GM19193 (cell line): ENCODE results near the gene PAQR6.

ENCODE experiments used
- POLR2A ChIP-seq: IDR thresholded peaks from 4 replicates; pipeline ENCODE4 v1.6.1; 2011; ENCODE audit not compliant: insufficient read depth, insufficient read length; ENCODE audit errors: extremely low read depth

The PAQR6 gene

DNA sequence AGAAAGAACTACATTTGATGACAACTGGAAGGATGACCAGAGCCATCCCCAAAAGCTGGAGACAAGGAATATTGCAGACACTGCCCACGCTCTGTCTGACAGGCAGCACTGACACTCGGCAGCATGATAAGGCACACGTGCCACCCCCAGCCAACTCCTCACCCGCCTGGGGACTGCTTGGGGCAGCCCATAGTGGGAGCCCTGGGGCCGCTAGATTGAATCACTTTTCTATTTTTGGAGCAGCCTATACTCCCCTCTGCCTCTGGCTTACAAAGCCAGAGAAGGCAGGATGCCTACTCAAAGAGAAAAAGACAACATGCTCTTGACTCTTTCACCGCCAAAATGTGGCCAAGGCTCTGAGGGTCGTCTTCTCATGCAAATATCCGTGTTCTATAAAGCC is 33.4 kb upstream of the PAQR6 start:
- TF ChIP-seq POLR2A, result no peak

DNA sequence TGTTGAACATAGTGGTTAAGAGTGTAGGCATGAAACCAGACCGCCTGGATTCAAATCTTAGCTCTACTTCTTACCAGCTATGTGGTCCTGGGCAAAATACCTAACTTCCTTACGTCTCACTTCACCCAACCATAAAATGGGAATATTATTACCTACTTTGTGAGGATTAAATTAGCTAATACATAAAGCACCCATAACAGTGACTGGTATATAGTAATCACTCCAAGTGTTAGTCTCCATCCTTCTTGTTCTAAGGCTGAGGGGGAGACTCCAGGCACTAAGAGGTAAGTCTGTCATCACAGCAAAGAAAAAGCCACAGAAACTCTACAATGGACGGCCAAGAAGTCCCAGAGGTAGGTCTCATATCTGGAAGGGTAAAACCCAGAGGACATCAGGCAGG is 32.0 kb upstream of the PAQR6 start:
- no peak for TF ChIP-seq POLR2A

DNA sequence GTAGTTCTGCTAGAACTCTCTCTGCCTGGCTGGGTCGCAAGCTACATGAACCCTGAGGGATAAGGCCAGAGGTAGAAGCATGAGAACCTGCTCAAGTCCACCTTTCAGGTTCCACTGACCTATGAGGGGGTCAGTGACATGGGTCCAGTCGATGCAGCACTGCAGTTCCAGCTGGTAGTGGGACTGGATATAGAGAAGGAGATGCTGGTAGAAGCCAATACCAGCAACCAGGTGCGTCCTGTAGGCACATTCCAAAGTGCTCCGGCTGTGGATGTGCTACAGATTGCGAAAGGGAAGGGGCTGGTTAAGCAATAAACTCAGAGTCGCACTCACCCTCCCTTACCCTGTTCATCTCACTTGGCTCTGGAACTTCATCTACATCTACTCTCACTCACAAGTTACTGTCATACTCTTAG is 29.1 kb upstream of the PAQR6 start:
- no peak for TF ChIP-seq POLR2A

DNA sequence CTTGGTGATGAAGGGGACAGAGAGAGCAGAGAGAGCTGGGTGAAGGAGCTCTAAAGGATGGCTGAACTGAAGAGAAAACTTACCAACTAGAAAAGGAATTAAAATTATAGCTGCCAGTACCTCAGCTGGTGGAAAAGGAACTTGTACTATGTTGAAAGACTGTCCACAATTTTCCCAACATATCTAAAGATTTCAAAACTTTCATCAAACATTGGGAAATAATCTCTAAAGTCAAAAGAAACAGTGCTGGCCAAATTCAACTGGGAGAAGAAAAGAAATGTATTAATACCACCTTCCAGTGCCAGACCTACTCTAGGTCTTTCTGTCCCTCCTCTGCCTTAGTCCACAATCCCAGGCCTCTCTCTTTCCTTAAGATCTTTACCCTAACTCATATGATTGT is 28.7 kb upstream of the PAQR6 start:
- no peak for TF ChIP-seq POLR2A

DNA sequence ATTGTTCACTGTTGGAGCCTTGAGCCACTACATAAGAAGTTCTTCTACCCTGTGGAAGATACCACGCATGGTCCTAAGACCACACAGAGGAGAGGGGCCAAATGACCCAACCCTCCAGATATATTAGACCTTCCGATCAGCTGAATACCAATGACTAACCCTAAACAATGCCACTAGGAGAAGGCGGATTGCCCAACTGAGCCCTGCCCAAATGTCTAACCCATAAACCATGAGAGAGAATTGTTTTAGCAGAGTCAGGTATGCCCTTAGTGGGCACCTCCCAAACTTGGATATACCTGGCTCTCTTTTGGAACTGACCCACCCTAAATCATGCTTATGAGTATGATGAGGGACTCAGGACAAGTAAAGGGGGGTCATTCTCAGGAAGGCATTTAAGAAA is 22.5 kb upstream of the PAQR6 start:
- TF ChIP-seq POLR2A, result no peak

DNA sequence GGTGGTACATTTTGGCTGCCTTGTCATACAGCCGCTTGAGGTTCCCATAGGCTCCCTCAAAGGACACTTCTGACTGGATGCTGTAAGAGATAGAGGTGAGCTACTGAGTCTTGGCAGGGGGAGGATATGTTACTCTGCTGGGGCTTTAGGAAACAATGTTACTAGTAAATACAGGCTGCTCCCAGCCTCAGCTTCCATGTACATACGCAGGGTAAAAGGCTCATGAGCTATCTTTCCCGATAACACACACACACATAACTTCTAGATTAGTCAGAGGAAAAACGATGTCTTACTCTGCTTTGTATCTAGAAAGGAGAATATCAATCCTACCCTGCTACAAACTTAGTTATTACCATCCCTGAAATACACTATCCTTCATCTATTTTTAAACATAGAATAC is 20.5 kb upstream of the PAQR6 start:
- TF ChIP-seq POLR2A, result no peak

DNA sequence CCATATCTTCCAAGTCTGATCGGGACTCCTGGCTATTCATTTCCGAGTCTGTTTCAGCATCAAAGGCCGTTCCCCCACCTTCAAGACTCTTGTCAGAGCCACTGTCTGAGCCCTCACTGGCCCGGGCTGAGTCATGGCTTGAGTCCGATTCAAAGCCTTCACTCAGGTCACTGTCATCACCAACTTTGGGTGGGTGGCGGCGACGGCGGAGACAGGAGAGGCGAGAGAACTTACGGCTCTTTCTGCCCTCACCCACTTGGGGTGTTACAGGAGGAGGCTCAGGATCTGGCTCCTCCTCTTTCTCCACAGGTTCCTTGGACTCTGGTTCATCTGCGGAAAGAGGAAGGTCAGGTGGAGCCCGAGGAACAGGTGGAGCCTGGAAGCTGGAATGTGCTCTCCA is 18.2 kb upstream of the PAQR6 start:
- no peak for TF ChIP-seq POLR2A

DNA sequence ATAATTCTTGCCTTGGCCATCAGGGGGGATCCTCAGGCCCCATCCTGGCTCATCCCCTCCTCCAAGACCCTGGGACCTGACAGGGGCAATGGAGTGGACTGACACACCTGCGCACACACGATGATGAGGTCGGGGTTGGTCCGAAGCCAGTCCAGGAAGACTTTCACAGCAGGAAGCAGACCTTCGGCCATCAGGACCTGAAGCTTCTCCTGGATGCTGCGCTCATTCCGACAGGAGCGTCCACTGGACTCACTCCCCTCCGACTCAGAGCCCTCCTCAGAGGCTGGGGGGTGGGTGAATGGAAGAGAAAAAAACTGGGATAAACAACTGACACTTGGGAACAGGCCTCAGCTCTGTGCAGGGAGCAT is 15.4 kb upstream of the PAQR6 start:
- TF ChIP-seq POLR2A, result no peak

DNA sequence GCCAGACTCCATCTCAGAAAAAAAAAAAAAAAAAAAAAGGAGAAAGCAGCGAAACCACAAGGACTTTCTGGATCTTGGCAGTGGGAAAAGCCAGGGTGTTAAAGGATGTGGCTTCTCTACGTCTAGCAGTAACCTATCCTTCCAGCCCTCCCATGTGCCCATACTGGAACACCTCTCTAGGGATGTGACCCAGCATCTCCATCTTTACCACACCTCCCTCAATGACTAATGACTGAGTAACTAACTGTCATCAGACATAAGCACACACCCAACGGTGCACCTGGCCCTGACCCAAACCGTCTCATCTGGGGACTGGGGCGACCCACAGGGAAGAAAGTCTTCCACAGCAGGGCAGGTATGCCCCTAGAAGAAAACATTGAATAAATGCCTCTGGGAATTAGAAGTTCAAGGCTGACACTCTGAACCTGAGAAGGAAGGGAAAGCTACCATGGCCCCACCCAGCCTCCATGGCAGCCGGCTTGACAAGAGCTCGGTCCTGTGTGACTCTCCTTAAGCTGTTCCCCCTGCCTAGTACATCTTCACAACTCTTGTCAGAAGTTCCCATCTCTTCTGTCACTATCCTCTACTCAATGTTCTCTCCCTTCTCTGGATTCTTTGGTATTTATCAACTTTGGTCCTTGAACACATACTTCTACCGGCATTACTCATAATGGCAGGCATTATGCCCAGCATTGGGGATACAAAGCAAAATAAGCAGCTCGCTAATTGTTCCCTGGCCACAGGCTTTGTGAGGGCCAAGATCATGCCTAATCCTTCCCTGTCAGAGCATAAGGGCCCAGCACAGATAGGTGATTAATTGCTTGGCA is 14.8 kb upstream of the PAQR6 start:
- no peak for TF ChIP-seq POLR2A

DNA sequence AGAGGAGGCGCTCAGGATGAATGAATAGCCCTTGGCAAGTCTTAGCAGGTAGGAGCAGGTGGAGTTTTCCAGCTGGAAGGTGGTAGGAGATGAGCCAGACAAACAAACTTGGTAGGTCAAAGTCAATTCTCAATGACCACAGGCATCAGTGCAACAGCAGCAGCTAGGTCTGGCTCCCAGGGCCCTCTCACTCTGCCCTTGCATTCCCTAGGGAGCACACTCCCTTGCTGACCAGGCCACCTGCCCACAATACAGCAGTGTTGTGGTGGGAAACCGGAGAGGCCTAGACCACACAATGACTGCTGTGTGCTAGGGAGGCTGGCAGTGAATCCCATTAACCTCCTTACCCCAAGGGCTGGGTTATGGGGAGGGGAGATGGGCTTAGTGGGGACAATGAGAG is 13.0 kb upstream of the PAQR6 start:
- no peak for TF ChIP-seq POLR2A

DNA sequence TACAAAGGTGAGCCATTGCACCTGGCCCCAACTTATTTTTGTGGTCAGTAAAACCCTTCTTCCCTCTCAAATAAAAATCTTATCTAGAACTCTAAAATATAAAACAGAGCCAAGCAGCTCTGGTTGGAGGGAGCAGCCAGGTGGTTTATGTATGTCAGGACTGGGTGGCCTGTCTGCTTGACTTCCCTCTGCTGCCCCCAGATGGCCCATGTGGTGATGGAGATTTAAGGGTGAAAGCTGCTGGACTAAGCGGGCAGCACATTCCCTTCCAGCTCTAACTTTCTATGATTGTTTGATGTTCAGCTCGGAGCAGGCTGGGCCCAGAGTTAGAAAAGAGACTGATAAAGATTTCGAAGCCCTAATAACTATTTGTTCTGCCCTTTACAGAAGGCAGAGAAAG is 11.9 kb upstream of the PAQR6 start:
- no peak for TF ChIP-seq POLR2A

DNA sequence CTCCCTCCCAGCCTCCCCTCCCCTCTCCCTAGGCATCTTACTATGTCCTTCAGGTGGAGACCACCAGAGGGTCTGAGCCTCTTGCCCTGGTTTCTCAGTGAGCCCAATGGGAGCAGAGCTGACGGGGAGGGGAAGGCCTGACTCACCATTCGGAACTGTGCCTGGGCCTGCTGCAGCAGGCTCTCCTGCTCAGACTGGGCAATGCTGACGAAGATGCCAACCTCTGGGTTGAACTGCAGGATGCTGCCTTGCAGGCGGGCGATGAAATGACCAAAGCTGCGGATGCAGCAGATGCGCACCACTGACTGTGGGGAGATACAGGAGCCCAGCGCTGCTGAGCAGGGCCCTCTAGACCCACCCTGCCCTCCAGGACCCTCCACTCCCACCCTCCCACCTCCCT is 11.0 kb upstream of the PAQR6 start:
- no peak for TF ChIP-seq POLR2A

DNA sequence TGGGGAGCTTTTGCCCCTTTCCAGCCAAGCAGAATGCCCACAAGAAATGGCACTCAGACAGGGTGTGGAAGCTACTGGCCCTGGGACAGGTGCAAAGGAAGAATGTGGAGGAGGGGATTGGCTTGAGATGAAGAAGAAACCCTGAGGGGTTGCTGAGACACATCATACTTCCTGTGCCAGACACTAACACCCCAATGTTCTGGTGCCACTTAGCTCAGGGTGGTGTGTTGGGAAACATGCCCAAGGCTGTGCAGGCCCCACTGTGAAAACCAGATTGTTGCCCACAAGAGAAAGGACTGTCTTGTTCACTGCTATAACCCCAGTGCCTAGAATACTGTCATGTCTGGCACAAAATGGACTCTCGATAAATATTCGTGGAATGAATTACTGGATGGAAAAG is 9.9 kb upstream of the PAQR6 start:
- TF ChIP-seq POLR2A, result no peak

DNA sequence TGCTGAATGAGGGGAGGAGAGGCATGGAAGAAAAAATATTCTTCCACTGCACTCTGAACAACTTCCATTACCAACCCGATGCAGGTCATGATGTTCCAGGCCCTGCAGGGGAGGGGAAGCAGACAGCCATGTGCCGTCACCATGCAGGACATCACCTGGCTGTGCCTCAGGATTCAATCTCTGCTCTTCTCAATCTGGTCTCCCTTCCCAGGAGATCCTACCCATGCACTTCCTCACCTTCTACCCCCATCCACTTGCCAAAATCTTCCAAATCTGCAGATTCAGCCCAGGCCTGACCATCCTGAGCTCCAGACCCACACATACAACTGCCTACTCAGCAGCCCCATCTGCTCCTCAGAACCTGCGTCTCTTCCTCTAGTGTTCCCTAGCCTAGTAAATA is 5.8 kb upstream of the PAQR6 start:
- no peak for TF ChIP-seq POLR2A

DNA sequence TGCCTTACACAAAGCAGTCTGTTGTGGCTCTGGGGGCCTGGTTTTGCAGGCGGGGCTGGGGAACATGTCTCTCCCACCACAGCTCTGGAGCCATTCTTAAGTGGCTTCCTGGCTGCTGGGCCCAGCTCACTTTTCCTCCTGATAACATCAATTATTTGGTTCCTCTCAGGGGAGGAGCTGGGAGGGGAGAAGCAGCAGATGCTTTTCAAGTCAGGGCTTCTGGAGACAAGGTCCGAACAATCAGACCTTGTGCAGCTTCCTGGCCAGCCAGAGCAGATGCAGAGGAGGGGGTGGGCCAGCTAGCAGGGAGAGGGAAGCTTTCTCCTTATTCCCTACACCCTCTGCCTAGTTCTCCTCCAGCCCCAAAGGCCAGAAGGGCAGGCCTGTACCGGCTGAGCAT is 3.7 kb upstream of the PAQR6 start:
- TF ChIP-seq POLR2A, result no peak

DNA sequence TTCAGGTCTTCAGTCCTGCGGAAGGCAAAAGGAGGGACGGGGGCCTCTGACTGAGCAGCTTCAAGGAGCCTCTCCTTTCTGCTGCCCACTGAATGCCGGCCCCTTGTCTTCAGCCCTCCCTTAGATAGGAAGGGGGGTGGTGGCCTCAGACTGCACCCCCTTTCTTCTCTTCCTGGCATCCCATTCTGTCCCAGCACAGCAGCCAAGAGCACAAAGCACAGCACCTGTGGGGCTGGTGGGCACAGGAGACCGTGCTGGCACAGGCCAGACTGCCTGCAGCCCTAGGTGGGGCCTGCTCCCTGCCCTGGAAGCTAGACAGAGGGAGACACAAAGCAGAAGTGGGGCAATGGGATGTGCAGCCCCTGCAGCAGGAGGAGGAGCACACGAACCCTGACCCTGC is 1.7 kb upstream of the PAQR6 start:
- TF ChIP-seq POLR2A, result no peak

DNA sequence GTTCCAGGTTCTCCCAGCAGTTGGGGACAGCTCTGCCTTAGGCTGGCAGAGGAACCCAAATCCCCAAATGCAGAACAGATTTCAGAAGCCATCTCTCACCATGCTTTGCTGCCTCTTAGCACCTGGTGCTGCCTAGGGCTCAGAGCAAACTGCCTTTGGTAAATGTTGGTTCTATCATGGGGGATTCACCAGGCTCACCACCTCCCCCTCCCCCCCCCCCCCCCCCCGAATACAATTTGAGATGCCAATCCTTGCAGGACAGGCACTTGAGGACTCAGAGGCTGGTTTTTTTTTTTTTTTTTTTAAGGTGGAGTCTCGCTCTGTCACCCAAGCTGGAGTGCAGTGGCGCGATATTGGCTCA is 447 bp upstream of the PAQR6 start:
- TF ChIP-seq POLR2A, result no peak

DNA sequence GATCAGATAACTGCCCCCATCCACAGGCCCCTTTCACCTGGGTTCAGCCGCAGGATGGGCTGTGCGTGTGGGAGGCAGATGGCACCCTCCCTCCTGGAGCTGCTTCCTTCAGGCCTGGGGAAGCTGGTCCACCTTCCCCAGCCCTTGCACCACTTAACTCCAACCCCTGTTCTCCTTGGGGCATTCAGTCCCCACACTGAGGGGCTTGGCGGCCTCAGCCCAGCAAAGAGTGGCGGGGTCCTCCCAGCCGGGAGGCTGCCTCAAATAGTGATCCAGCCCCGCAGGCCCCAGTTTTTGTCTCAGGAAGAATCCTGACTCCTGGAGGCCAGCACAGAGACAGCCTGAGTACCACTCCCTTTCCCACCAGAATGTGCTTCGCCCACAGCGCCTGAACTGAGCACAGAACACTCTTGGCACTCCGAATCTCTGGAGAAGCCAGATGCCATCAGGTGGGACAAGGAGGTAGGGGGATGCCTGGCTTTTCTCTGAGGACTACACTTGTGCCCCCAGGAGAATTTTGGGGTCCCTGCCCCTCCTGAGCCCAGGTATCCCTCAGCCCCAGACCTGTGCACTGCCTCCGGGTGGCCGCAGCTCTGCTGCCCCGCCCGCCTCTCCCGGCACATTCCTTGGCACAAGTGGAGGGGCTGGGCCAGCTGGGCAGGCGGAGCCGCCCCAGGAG is 936 bp downstream of the PAQR6 start:
- no peak for TF ChIP-seq POLR2A
